Measurements from ENCODE around the gene NCOA6.
A peak's percentile ranks its signal among the peaks of the same experiment; 100 is the strongest.
"Not testable (repeated sequence)": the region's sequence is repeated elsewhere in the genome, so short reads cannot be mapped to it uniquely, and the experiment has no call there.

The NCOA6 gene

DNA sequence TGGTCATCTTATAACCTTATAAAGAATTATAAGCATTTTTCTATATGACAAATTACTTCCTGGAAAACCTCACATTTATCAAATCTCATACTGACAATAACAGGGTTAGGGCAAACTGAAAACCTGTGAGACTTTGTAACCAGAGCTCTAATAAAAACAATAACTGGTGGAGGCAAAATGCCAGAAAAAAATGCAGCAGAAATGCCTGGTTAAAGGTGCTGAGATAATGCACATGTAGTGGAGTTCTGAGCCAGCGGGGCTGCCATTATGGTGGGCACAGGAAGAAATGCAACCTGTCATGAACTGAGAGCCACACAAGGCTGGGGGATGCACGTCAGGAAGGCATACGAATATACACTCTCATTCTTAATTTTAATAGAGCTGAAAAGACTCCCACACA, 53.0 kb downstream of the NCOA6 start:
- DNase-seq: no peak

DNA sequence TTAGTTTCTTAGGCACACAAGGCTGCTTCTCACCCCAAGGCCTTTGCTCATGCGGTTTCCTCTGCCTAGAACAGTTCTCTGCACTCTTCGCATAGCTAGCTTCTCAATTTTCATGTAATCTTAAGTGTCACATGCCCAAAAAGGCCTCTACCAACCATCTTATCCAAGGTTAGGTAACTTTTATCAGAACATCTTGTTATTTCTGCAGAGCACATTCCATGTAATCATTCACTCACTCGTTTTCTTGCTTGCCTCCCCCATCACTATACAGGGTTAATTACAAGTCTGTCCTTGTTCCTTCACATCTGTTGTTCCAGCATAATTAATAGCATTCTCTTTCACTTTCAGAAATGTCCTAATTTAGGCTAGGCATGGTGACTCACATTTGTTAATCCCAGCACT, 53.8 kb downstream of the NCOA6 start:
- no peak for DNase-seq

DNA sequence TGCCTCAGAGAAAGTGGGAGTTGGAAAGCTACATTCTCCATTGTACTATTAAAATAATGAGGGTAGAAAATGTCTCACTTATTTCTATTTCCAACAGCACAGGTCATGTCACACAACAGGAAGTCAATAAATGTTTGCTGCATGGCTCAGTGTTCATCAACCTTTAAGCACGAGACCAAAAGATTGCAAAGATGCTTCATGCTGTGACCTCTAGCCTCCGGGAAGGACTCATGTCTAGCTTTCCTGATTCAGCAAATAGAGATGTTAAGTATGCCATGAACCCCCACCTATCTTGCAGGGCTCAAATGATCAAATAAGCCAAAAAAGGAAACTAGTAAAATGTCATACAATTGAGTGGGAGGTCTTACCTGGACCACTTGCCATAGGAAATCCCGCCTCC, 57.4 kb downstream of the NCOA6 start:
- no peak for DNase-seq

DNA sequence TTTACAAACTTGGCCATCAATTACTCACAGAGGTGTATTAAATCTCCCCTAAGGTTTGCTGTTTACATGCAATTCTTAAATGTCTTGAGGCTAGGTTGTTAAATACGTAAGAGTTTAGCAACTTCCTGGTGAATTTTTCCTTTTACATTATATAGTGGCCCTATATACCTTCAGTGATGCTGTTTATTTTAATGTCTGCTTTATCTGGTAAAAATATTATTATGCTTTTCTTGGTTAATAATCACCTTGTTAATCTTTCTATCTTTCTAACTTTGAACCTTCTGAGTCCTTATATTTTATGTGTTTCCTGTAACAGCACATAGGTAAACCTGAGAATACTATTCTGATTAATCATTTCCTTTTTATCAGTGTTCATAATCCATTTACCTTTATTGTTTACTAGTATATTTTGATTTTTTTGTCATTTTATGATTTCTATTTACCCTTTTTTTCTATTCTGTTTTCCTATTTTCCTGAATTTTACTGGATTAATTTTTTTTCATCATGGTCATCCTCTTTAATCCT, 63.4 kb downstream of the NCOA6 start:
- no peak for DNase-seq

DNA sequence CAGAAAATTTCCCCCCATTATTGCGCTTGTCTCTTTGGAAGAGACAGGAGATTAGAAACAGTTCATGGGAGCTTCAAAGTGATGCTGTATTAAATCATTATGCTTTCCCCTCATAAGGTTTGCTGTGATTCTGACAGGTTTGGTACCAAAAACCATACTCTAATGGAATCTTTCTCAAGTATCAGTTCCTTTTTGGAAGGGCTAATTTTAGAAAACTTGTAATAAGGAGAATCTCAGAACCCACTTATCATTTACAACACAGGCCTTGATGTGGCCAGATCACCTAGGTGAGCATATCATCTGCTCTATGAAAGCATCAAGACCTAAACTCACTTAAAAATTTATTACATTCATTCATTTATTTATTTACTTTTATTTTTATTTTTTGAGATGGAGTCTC, 70.1 kb downstream of the NCOA6 start:
- DNase-seq: no peak

DNA sequence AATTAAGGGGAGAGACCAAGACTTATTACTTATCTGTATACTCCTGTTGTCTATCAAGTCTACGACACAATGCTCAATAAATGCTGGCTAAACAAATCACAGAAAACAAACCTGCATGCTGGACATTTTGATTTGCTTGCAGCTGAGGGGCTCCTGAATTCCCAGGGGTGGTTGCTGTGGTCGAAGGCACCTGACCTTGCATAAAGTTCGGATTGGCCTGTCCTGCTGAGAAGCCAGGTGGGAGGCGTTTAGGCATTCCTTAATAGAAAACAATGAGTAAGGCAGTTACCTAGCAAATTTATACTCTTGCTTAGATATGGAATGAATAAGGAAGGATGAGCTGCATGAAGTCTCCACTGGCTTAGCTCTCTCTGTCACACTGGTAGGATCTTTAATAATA, 70.8 kb downstream of the NCOA6 start:
- no peak for DNase-seq

DNA sequence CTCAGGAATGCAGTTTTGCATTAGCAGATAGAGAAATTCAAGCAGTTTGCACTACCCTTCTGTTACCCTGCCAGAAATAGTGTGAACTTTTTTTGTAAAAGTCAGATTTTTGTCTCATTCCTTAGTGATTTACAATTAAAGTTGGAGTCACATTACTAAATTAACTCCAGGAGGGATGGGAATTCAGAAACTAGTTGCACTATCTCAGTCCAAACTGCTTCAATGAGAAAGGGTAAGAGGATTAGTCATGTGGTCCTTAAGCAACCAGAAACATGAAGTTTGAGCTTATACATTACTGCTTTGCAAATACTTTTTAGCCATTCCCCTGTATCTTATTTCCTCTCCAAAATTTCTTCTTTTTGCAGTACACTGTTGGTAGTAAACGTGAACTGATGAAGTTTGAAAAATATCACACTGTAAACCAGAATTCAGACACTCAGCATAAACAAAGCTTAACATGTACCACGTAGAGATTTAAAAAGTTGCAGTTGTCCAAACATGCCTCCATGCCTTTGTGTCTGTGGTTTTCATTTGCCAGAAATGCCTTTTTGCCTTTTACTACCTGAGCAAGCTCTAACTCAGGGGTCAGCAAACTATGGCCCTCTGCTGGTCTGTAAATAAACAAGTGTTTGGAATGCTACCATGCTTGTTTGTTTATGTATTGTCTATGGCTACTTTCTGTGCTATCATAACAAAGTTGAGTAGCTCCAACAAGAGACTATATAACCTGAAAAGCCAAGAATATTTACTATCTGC, 71.6 kb downstream of the NCOA6 start:
- no peak for DNase-seq

DNA sequence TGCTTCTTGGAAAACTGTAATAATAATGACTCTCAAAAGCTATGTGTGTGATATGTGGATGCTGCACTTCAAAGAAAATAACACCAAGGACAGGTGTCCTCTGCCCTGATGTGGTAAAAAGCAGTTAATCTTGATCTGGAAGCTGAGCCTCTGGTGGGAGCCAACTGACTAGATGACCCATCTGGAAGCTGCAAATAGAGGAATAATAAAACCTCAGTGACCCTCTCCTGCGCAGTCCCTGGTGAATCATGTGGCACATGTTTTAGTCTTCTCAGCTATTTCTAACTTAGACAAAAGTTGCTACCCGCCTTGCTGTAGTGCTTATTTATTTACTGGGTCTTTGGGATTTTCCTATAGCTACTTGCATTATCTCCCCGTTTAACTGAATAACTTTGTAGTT, 74.0 kb downstream of the NCOA6 start:
- no peak for DNase-seq

DNA sequence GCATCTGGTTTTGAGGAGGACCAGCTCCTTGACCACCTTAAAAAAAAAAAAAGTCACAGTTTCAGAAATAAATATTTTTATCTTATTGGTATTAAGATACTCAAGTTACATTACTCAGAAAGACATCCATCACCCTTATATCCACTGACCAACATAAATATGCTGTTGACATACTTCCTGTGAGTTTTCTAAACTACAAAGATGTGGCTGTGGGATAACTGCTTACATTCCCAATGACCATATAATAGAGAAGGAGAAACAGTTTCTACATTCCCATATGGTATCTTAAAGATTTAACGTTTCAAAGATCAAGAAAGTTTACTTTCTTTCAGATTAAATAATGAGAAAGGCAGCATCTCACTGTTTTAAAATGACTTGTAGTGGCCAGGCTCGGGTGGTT, 75.0 kb downstream of the NCOA6 start:
- DNase-seq: no peak

DNA sequence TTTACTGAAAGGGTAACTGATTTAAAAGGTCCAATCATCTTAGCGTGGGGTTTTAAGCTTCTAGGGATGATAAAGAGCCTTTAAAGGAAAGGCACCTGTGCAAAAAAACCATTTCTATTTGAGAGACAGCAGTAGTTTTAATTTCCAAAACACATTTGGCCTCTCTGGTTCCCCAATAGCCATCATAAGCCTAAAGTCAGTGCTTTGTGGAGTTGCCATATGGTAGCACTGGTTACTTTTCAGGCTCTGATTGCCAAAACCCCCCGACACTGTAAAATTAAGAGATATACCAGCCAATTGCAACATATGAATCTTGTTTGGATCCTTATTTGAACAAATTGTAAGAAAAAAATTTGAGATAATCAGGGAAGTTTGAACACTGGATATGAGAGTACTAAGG, 76.7 kb downstream of the NCOA6 start:
- no peak for DNase-seq

DNA sequence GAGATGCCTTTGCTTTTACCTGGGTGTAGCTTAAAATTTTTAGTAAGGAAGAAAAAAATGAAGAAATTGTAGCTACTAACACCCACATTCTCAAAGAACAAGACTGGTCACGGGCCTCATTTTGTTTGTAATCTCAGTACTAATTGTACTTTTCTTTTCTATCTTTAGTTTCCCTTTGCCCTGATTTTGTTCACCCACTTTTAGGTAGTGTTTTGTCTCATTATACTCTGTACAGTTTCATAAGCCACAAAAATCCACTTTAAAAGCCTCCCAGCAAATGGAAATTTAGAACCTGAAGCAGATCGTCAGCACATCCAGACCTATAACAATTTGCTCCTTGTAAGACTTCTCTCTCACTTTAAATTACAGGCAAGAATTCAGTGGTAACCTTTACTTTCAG, 78.0 kb downstream of the NCOA6 start:
- DNase-seq: no peak

DNA sequence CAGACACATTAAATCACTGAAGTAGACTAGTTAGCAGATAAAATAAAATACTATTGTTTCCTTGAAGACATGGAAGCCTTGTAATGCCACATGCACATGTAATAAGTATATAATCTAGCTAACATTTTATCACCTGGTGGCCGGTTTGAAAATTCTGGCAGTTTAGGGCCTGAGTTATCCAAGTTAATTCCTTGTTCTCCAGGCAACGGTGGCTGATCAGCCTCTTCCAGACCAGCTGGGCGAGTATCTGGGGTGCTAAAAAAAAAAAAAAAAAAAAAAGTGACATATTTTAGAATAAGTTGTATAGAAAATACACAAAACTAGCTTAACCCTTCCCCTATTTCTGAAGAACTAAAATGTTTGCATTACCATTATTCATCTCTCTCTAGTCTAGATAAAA, 78.8 kb downstream of the NCOA6 start:
- no peak for DNase-seq

DNA sequence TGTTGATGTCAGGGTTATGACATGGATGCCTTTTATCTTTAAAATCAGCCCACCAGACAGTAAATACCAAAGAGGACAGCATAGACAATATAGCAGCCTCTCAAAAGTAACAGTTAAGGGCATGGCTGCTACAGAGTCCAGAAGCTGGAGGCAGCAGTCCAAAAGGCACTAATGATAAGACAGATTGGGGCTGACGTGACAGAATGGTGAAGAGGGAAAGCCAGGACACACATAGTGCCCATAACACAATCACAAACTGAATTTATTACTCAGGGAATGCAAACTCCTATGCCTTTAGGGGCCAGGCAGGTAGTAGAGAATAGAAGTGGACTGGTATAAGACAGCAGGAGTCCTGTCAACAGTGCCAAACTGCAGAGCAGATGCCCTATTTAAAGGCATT, 80.6 kb downstream of the NCOA6 start:
- DNase-seq: no peak

DNA sequence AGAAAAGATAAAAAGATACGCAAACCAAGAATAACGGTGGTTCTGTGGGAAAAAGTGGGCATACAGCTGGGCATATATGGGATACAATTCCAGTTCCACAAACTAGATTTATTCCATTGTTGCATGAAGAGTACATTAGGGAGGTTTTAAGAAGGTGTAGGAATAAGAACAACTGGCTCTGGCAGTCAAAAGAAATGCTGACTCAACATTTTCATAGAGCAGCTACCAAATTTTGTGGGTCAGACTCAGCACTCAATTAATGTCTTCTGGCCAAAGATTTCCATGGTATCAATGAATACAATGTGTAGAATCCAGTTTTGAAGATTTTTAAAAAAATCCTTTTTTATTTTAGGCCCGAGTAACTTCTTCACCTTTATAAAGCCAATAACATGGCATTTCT, 81.1 kb downstream of the NCOA6 start:
- no peak for DNase-seq

DNA sequence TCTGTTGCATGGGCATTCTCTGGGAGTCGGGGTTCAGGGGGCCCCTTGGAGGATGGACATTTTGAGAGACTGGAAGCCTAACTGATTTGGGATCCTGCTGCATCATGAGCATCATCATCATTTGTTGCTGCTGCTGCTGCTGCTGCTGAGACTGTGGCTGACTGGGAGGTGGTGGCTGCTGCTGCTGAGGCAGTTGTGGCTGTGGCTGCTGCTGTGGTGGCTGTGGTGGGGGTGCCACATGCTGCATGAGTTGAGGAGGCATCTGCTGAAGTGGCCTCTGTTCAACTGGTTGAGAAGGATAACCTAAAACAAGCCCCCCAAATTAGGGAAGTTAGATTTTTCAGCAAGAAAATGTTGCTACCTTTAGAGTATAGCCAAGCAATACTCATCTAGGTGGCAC, 82.4 kb downstream of the NCOA6 start:
- DNase-seq: no peak

DNA sequence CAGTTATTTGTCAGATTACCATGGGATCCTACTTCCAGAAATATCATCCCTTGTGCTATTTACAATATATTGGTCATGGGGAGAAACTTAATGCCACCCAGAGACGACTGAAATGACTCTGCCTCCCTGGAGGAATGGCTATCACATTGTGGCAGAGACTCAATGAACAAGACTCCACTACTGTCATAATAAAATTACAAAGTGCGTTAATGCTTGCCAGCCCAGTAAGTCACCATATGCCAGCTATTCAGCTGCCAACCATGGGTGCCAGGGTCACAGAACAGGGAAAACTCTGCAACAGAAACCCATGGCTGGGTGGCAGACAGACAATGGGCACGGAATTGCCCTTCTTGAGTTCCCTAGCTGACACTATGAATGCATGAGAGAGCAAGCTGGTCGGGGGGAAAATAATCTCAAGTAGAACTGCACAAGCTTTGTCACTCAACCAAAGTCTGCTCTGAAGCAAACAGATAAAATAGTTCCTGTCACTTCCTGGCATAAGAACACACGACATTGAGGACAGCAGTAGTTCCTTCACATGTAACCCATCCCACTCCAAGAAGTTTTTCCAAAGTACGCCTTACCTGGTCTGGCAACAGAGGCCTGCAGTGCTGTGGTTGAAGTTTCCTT, 89.2 kb downstream of the NCOA6 start:
- peak; percentile 69 for DNase-seq

DNA sequence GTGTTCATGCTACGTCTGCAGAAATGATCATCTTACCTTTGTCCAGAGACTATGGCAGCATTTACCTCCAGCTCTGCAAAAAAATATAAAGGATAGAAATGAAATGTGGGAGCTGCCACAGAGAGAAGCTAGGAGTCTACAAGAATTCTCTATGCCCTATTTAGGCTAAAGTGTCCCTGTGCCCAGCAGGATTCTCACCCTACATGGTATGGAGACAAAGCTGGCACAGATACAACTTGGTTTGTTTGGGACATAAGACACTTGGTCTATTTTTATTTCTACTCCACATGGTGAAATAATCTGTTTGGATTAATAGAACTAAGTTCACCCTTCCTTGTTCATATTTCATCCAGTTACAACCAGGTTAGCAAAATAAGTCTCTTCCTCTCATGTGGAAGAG, 92.9 kb downstream of the NCOA6 start:
- DNase-seq: no peak

DNA sequence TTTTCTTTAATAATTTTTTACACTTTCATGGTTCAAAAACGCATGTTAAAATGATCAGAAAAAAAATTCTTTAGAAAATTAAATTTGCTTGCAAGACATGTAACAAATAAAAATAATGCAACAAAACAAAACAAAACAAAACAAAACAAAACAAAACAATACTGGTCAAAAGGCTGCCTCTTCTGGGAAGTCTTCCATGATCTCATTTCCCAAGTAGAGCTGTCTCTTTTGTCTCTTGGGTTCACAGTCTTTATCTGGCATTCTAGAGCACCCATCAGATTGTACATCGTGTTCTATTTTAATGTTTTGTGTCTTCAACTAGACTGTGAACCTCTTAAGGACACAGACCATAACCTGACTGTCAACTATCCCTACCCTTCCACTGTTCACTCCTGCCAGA, 96.0 kb downstream of the NCOA6 start:
- no peak for DNase-seq

DNA sequence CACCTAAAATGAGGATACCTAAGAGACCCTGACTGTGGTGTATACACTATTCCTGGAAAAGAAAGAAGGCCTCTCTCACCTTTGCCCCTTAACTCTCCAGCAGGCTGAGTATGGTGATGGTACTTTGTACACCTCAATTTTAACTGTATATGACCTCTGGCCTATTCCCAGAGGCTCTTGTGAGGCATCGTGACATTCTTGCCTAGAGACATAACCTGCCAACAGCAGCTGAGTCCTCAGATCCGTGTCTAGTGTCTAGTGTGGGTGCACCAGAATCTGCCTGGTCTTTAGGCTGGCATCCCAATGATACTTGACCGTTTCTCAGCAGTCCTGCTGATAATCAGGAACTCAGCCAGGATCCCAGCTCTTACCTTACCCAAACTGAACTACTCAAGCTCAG, 101.3 kb downstream of the NCOA6 start:
- DNase-seq: no peak

DNA sequence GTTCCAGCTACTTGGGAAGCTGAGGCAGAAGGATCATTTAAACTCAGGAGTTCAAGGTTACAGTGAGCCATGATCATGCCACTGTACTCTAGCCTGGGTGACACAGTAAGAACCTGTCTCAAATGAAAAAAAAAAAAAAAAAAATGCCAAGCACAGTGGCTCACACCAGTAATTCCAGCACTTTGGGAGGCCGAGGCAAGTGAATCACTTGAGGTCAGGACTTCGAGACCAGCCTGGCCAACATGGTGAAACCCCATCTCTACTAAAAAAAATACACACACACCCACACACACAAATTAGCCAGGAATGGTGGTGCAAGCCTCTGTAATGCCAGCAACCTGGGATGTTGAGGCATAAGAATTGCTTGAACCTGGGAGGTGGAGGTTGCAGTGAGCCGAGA, 102.9 kb downstream of the NCOA6 start:
- not testable (repeated sequence) for DNase-seq

DNA sequence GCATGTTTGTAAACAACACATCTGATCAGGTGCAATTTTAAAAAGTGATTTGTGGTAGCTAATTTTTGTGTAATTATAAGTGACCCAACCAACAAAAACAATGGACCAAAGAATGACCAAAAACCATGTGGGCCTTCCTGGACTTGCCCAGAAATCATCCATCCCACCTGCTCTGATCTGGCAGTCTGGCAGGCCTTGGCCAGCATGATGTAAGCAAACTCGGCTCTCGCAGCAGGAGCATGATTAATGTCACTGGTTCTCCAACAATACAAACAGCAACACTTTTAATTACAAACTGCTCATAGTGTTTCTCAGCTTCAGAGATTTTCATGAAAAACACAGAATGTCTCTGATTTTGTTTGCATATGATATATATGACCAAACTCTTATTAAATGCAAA, 105.2 kb downstream of the NCOA6 start:
- DNase-seq: no peak

DNA sequence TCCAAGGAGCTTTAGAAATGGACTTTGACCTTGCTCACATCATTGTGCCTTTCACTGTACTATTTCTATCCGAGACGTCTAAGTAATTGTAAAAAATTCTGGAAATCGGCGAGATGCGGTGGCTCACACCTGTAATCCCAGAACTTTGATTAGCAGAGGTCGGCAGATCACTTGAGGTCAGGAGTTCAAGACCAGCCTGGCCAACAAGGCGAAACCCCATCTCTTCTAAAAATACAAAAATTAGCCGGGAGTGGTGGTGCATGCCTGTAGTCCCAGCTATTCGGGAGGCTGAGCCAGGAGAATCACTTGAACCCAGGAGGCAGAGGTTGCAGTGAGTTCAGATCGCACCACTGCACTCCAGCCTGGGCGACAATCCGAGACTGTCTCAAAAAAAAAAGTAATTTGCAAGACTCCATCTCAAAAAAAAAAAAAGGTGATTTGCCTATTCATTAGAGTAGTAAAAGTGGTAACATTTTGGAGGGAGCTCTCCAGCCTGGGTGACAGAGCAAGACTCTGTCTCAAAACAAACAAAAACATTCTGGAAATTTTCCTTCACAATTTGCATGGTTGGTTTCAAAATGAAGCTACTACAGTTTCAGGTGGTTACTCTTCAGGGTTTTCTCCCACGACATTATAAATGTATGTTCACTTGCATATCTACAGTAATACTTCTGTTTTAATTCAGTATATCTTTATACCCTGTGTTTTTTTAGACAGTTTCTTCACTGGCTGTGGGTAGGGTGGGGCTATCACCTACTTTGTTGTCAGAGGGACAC, 106.0 kb downstream of the NCOA6 start:
- DNase-seq: not testable (repeated sequence)

DNA sequence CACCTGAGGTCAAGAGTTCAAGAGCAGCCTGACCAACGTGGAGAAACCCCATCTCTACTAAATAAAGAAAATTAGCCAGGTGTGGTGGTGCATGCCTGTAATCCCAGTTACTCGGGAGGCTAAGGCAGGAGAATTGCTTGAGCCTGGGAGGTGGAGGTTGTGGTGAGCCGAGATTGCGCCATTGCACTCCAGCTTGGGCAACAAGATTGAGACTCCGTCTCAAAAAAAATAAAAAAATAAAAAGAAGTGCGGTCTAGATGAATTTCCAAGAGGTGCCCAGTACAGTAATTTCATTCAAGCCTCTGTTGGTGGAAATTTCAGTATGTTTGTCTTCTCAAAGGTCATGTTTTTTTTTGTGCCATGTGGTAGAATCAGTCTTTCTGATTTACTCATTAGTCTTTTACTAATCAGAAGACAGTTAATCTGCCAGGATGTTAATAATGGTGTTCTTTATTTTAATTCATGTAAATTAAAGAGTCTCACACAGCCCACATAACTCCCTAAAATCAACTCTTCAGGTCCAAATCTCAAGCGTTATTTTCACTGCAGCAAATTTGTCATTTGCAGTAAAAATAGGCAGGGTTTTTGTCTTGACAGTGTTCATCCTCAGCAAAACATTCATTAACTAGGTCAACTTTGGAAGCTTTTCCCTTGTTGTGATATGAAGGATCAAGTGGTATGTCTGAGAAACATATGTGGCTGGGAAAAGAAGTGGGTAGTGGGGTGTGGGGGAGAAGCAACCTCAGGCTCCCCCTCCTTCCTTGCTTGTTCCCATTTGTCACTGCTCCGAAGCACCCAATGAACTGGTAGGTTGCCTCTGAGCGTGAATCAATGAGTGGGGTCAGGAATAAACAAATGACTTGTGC, 108.0 kb downstream of the NCOA6 start:
- DNase-seq: no peak
